NB4 (cell line): ENCODE data around the gene AKR1C1.

Experiments used
- MYC ChIP-seq: IDR thresholded peaks from 2 replicates; pipeline ENCODE4 v1.6.1; 2011; ENCODE audit warnings: low read depth, low read length
- POLR2A ChIP-seq: IDR thresholded peaks from 2 replicates; pipeline ENCODE4 v1.6.1; 2011; ENCODE audit warnings: mild to moderate bottlenecking; ENCODE audit not compliant: insufficient read length; ENCODE audit errors: extremely low read depth
- TF ChIP-seq, protein P1 (sequence below): IDR thresholded peaks from one replicate; pipeline ENCODE4 v1.5.1; 2012; ENCODE audit warnings: low read depth, low read length
- TF ChIP-seq, protein P2 (sequence below): IDR thresholded peaks from 2 replicates; pipeline ENCODE4 v1.6.1; 2011; ENCODE audit warnings: low read depth, low read length

DNA sequence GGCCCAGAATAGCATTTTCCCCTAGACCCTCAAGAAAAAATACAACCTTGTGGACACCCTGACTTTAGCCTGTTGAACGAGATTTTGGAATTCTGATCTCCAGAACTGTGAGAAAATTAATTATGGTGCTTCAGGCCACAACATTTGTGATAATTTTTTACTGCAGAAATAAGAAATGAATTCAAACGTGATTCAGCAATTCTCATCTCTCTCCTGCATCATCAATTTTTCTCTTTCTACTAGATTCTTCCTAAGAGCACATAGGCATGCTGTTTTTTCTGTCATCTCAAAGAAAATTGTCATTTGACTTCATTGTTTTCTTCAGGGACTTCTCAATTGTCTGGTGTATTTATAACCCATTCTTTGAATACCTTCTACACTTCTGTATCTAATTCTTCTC lies 49.4 kb downstream of the AKR1C1 start:
- TF ChIP-seq, protein P1, sequence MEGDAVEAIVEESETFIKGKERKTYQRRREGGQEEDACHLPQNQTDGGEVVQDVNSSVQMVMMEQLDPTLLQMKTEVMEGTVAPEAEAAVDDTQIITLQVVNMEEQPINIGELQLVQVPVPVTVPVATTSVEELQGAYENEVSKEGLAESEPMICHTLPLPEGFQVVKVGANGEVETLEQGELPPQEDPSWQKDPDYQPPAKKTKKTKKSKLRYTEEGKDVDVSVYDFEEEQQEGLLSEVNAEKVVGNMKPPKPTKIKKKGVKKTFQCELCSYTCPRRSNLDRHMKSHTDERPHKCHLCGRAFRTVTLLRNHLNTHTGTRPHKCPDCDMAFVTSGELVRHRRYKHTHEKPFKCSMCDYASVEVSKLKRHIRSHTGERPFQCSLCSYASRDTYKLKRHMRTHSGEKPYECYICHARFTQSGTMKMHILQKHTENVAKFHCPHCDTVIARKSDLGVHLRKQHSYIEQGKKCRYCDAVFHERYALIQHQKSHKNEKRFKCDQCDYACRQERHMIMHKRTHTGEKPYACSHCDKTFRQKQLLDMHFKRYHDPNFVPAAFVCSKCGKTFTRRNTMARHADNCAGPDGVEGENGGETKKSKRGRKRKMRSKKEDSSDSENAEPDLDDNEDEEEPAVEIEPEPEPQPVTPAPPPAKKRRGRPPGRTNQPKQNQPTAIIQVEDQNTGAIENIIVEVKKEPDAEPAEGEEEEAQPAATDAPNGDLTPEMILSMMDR, result no peak
- TF ChIP-seq, protein P2, sequence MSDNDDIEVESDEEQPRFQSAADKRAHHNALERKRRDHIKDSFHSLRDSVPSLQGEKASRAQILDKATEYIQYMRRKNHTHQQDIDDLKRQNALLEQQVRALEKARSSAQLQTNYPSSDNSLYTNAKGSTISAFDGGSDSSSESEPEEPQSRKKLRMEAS, result no peak
- TF ChIP-seq POLR2A (no peak), MYC (no peak)
